NB4 (cell line): ENCODE results near the gene ANAPC15.

Experiments used
- MYC ChIP-seq: IDR thresholded peaks from 2 replicates; pipeline ENCODE4 v1.6.1; 2011; ENCODE audit warnings: low read depth, low read length
- POLR2A ChIP-seq: IDR thresholded peaks from 2 replicates; pipeline ENCODE4 v1.6.1; 2011; ENCODE audit warnings: mild to moderate bottlenecking; ENCODE audit not compliant: insufficient read length; ENCODE audit errors: extremely low read depth
- TF ChIP-seq, protein P1 (sequence below): IDR thresholded peaks from one replicate; pipeline ENCODE4 v1.5.1; 2012; ENCODE audit warnings: low read depth, low read length
- TF ChIP-seq, protein P2 (sequence below): IDR thresholded peaks from 2 replicates; pipeline ENCODE4 v1.6.1; 2011; ENCODE audit warnings: low read depth, low read length

DNA sequence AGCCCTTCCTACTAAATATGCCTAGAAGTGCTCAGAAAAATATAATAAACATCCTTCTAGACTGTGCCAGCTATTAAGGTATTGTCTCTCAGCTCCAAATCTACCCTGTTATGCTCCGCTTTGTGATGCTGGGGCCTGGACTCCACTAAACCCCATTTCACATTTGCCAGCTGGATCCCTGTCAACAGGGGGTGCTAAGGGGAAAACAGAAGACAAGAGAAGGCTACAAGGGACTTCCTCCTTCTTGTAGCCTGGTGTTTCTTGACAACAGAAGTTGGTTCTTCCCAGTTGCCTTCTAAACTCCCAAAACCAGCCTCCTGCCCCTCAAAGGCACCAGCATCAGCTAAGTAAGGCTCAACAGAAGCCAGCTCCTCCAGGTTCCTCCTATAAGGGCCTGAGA, 37.4 kb downstream of the ANAPC15 start:
- TF ChIP-seq, protein P1, sequence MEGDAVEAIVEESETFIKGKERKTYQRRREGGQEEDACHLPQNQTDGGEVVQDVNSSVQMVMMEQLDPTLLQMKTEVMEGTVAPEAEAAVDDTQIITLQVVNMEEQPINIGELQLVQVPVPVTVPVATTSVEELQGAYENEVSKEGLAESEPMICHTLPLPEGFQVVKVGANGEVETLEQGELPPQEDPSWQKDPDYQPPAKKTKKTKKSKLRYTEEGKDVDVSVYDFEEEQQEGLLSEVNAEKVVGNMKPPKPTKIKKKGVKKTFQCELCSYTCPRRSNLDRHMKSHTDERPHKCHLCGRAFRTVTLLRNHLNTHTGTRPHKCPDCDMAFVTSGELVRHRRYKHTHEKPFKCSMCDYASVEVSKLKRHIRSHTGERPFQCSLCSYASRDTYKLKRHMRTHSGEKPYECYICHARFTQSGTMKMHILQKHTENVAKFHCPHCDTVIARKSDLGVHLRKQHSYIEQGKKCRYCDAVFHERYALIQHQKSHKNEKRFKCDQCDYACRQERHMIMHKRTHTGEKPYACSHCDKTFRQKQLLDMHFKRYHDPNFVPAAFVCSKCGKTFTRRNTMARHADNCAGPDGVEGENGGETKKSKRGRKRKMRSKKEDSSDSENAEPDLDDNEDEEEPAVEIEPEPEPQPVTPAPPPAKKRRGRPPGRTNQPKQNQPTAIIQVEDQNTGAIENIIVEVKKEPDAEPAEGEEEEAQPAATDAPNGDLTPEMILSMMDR, result peak; percentile 61
- TF ChIP-seq POLR2A (no peak), MYC (no peak)
- TF ChIP-seq, protein P2, sequence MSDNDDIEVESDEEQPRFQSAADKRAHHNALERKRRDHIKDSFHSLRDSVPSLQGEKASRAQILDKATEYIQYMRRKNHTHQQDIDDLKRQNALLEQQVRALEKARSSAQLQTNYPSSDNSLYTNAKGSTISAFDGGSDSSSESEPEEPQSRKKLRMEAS, result no peak
